ENCODE measurements around the gene CERS3. TPM values are rescaled to one million over a fixed set of nuclear protein-coding genes. Genes with fewer than 3 reads are reported as not detected.

CERS3 gene
- total RNA-seq, 1 donor from 2014 or later, result not detected

DNA sequence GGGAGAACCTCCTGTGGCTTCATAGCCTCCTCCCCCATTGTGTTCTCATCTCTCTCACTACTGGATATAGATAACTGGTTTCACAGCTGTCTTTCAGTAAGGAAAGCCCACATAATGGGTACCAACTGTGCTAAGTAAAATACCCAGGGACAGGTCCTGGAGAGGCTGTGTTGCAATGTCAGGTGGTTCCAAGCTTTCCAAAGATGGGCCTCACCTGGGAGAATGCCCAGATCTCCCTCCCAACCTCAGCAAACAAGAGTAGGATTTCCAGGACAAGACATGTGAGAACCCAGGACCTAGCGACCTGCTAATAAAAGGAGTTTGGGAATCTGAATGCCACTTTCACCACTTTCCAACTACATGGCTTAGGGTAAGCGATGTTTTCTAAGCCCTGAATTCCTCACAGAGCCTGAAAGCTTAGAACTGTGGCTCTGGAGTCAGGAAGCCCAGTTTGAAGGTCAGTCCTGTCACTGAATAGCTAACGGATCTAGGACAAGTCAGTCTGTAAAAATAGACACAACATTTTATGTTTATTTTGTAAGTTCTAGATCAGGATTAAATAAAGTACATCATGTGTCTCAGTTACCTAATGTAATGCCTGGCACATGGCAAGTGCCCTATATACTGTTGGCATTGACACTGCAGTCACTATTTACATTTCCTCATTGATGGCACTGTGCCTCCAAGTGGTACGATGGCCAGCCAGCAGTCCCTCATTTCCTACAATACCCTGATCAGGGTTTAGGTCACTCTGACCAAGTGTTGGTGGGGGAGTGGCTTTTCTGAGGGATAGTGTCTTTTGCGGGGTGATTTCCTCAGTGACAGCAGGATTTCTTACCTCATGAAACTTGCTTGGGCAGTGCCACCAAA is 11.9 kb downstream of the CERS3 start:
- TF ChIP-seq, protein P1, sequence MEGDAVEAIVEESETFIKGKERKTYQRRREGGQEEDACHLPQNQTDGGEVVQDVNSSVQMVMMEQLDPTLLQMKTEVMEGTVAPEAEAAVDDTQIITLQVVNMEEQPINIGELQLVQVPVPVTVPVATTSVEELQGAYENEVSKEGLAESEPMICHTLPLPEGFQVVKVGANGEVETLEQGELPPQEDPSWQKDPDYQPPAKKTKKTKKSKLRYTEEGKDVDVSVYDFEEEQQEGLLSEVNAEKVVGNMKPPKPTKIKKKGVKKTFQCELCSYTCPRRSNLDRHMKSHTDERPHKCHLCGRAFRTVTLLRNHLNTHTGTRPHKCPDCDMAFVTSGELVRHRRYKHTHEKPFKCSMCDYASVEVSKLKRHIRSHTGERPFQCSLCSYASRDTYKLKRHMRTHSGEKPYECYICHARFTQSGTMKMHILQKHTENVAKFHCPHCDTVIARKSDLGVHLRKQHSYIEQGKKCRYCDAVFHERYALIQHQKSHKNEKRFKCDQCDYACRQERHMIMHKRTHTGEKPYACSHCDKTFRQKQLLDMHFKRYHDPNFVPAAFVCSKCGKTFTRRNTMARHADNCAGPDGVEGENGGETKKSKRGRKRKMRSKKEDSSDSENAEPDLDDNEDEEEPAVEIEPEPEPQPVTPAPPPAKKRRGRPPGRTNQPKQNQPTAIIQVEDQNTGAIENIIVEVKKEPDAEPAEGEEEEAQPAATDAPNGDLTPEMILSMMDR (IDR thresholded peaks at IDR 0.05; ENCODE audit: unreplicated experiment), result no peak
- H3K36me3 Mint-ChIP-seq (ENCODE audit: low read depth, unreplicated experiment), result no peaks in the 10 kb centered on the region
- H3K27me3 Mint-ChIP-seq (ENCODE audit: unreplicated experiment), result no peaks in the 10 kb centered on the region
- H3K4me1 Mint-ChIP-seq (ENCODE audit: unreplicated experiment), result peaks cover 4% of the 10 kb centered on the region
- H3K9me3 Mint-ChIP-seq (ENCODE audit: unreplicated experiment), result no peaks in the 10 kb centered on the region
- H3K27ac Mint-ChIP-seq (ENCODE audit: unreplicated experiment), result no peak overlapping the region
- H3K4me3 Mint-ChIP-seq (ENCODE audit: unreplicated experiment), result no peak overlapping the region
- no peak for DNase-seq (ENCODE audit: low spot score)

DNA sequence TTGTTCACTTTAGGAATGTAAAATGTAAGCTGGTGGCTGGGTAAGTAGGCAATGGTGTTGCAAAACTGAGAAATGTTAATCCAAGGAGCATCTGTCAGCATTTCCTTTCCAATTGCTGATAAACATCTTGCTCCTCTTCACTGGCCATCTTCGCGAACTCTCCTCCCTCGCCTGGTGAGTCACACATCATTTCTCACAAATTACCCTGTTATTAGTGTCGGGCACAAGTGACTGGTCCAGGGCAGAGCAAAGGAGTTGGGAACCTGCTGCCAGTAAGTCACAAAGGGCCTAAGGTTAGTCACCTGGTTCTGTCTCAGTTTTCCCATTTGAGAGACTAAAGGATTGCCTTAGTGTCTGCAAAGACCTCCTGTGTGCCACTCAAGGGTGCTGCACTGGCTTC is 13.0 kb downstream of the CERS3 start:
- no peaks in the 10 kb centered on the region for H3K27me3 Mint-ChIP-seq (ENCODE audit: unreplicated experiment)
- no peaks in the 10 kb centered on the region for H3K36me3 Mint-ChIP-seq (ENCODE audit: low read depth, unreplicated experiment)
- peaks cover 4% of the 10 kb centered on the region for H3K4me1 Mint-ChIP-seq (ENCODE audit: unreplicated experiment)
- TF ChIP-seq, protein P1 (IDR thresholded peaks at IDR 0.05; ENCODE audit: unreplicated experiment), result no peak
- H3K9me3 Mint-ChIP-seq (ENCODE audit: unreplicated experiment), result no peaks in the 10 kb centered on the region
- H3K4me3 Mint-ChIP-seq (ENCODE audit: unreplicated experiment), result no peak overlapping the region
- H3K27ac Mint-ChIP-seq (ENCODE audit: unreplicated experiment), result no peak overlapping the region
- DNase-seq (ENCODE audit: low spot score), result no peak

- H3K9me3 Mint-ChIP-seq (ENCODE audit: unreplicated experiment), result no peaks in the 10 kb centered on the region
- no peak overlapping the region for H3K4me3 Mint-ChIP-seq (ENCODE audit: unreplicated experiment)
- no peaks in the 10 kb centered on the region for H3K4me1 Mint-ChIP-seq (ENCODE audit: unreplicated experiment)
- no peaks in the 10 kb centered on the region for H3K36me3 Mint-ChIP-seq (ENCODE audit: low read depth, unreplicated experiment)
- TF ChIP-seq, protein P1 (IDR thresholded peaks at IDR 0.05; ENCODE audit: unreplicated experiment), result no peak
- H3K27me3 Mint-ChIP-seq (ENCODE audit: unreplicated experiment), result no peaks in the 10 kb centered on the region
- DNase-seq (ENCODE audit: low spot score), result no peak
- H3K27ac Mint-ChIP-seq (ENCODE audit: unreplicated experiment), result no peak overlapping the region
These were observed 20.0 kb downstream of the CERS3 start for GRCh38 chr15:100508641-100509300.

DNA sequence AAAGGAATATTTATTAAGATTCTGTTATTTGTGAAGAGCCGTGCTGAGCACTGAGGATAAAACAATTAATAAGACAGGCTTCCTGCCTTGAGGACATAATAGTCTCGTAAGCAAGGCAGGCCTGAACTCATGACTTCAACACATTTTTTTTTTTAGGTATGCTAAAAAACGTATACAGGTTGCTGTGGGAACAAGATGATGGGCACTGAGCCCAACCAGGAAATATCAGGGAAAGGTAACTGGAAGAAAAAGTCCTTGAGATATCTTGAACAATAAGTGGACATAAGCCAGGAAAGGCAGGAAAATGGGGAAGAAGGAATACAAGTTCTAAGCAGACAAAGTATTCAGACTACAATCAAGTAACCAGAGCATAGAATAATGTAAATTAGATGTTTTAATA is 26.1 kb downstream of the CERS3 start:
- H3K4me3 Mint-ChIP-seq (ENCODE audit: unreplicated experiment), result no peak overlapping the region
- H3K36me3 Mint-ChIP-seq (ENCODE audit: low read depth, unreplicated experiment), result no peaks in the 10 kb centered on the region
- H3K4me1 Mint-ChIP-seq (ENCODE audit: unreplicated experiment), result peaks cover 3% of the 10 kb centered on the region
- no peaks in the 10 kb centered on the region for H3K27me3 Mint-ChIP-seq (ENCODE audit: unreplicated experiment)
- H3K27ac Mint-ChIP-seq (ENCODE audit: unreplicated experiment), result no peak overlapping the region
- TF ChIP-seq, protein P1 (IDR thresholded peaks at IDR 0.05; ENCODE audit: unreplicated experiment), result no peak
- no peak for DNase-seq (ENCODE audit: low spot score)
- H3K9me3 Mint-ChIP-seq (ENCODE audit: unreplicated experiment), result no peaks in the 10 kb centered on the region

DNA sequence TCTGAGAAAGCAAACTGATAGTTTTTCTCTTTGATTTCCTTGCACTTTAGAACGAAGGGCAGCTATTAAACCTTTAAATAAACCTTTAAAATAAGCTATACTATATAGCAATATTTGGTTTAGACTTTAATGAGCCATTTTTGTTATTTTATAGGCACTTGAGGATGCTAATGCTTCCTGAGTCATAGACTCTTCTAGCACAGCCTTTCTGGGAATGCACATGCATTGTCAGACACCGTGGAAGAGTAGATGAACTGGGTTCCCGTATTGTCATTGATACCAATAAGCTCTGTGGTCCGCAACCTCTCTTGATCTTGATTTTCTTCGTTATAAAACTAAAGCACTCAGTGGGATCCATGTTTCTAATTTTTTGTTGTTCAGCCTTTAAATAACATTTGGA is 27.6 kb downstream of the CERS3 start:
- DNase-seq (ENCODE audit: low spot score), result no peak
- no peaks in the 10 kb centered on the region for H3K36me3 Mint-ChIP-seq (ENCODE audit: low read depth, unreplicated experiment)
- TF ChIP-seq, protein P1 (IDR thresholded peaks at IDR 0.05; ENCODE audit: unreplicated experiment), result no peak
- no peak overlapping the region for H3K27ac Mint-ChIP-seq (ENCODE audit: unreplicated experiment)
- H3K4me1 Mint-ChIP-seq (ENCODE audit: unreplicated experiment), result peaks cover 3% of the 10 kb centered on the region
- H3K9me3 Mint-ChIP-seq (ENCODE audit: unreplicated experiment), result no peaks in the 10 kb centered on the region
- H3K4me3 Mint-ChIP-seq (ENCODE audit: unreplicated experiment), result no peak overlapping the region
- no peaks in the 10 kb centered on the region for H3K27me3 Mint-ChIP-seq (ENCODE audit: unreplicated experiment)

All from endothelial cell (in vitro differentiated cells).